Measurements from ENCODE around the gene TMEM217.

Gene TMEM217

DNA sequence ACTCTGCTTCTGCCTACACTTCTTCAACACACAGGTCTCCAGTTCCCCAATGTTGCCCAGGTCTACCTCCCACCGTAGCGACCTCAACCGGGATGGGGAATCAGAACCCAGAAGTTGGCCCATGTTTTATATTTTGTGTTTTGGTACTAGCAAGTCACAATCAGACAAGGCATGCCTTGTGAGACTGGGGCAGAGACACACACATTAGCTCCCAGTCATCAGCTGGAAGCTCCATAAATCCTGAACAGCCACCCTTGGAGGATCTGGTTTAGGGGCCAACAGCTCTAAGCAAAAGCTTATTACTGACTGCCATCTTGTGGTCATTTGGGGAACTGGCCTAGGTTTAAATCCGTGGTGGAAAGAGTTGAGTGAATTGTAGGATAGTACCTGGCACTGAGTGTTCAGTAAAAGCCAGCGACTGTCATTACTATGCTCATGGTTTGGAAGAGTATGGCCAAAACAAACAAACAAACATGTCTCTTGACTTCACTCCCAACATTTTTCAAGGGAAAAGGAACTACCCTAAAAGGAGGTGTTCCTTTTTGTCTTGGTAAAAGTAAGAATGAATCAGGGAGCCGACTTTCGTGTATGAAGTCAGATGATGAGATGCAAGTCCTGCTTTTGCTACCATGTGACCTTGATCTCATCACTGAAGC lies 47.5 kb downstream of the TMEM217 start:
- Histone ChIP-seq H3K27me3 (no peaks in the 10 kb centered on the region), H3K4me3 (no peak overlapping the region), H3K36me3 (no peaks in the 10 kb centered on the region), H3K4me1 (peaks cover 0 to 7% (median 3%) of the 10 kb centered on the region in 4 donors), H3K9me3 (no peaks in the 10 kb centered on the region), H3K27ac (no peak overlapping the region)
- intact Hi-C loops (cut with DNase I; ENCODE audit: low total_unique reads), result no loop called here
- DNase-seq, result peak; percentile 73 to 75
- TF ChIP-seq, protein P1, sequence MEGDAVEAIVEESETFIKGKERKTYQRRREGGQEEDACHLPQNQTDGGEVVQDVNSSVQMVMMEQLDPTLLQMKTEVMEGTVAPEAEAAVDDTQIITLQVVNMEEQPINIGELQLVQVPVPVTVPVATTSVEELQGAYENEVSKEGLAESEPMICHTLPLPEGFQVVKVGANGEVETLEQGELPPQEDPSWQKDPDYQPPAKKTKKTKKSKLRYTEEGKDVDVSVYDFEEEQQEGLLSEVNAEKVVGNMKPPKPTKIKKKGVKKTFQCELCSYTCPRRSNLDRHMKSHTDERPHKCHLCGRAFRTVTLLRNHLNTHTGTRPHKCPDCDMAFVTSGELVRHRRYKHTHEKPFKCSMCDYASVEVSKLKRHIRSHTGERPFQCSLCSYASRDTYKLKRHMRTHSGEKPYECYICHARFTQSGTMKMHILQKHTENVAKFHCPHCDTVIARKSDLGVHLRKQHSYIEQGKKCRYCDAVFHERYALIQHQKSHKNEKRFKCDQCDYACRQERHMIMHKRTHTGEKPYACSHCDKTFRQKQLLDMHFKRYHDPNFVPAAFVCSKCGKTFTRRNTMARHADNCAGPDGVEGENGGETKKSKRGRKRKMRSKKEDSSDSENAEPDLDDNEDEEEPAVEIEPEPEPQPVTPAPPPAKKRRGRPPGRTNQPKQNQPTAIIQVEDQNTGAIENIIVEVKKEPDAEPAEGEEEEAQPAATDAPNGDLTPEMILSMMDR (IDR thresholded peaks at IDR 0.05), result peak; percentile 93 to 95

DNA sequence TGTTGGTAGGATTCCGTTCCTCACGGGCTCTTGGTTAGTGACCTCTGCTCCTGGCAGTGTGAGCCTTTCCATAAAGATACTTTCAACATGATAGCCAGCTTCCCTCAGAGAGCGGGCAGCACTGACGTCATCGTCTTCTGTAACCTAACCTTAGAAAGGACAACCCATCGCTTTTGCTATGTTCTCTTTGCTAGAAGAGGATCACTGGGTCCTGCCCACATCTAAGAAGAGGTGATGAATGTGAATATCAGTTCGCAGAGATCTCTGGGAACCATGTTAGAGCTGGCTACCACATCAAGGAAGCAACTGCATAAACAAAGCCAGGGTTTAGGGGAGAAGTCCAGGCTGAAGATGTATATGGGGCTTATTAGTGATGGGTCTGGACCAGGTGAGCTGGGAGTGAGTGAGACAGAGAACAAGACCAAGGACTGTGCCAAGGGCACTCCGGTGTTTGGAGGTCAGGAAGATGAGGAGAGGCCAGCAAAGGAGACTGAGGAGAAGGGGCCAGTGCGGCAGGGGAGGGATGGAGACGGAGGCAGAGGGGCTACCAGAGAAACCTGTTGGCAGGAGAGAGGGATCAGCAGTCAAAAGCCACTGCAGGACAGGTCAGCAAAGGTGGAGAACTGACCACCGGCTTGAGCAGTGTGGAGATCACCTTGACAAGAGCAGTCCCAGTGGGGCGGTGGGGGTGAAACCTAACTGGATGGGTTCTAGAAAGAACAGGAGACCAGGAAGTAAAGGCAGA lies 48.3 kb downstream of the TMEM217 start:
- Histone ChIP-seq H3K36me3 (no peaks in the 10 kb centered on the region), H3K4me3 (no peak overlapping the region), H3K4me1 (peaks cover 0 to 7% (median 3%) of the 10 kb centered on the region in 4 donors), H3K27ac (no peak overlapping the region), H3K27me3 (no peaks in the 10 kb centered on the region), H3K9me3 (no peaks in the 10 kb centered on the region)
- DNase-seq, result no peak
- intact Hi-C loops (cut with DNase I; ENCODE audit: low total_unique reads), result loop anchor here (10.0 kb wide), 1 partner anchor 155 kb away; no protein-coding TSS in a partner anchor
- TF ChIP-seq, protein P1 (IDR thresholded peaks at IDR 0.05), result no peak

DNA sequence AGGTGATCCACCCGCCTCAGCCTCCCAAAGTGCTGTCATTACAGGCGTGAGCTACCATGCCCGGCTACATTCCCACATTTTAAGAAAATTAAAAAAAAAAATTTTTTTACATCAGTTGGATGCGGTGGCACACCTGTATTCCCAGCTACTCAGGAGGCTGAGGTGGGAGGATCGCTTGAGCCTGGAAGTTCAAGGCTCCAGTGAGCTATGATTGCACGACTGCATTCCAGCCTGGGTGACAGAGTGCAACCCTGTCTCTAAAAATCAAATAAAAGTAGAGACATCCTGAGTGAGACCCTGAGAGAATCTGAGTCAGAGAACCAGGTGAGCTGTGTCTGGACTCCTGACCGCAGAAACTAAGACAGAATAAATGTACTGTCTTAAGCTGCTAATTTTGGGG lies 49.2 kb downstream of the TMEM217 start:
- intact Hi-C loops (cut with DNase I; ENCODE audit: low total_unique reads), result loop anchor here (10.0 kb wide), 1 partner anchor 154 kb away; no protein-coding TSS in a partner anchor
- Histone ChIP-seq H3K36me3 (no peaks in the 10 kb centered on the region), H3K9me3 (no peaks in the 10 kb centered on the region), H3K27ac (no peak overlapping the region), H3K27me3 (no peaks in the 10 kb centered on the region), H3K4me1 (peaks cover 0 to 7% (median 3%) of the 10 kb centered on the region in 4 donors), H3K4me3 (no peak overlapping the region)
- no peak for DNase-seq
- TF ChIP-seq, protein P1 (IDR thresholded peaks at IDR 0.05), result no peak

DNA sequence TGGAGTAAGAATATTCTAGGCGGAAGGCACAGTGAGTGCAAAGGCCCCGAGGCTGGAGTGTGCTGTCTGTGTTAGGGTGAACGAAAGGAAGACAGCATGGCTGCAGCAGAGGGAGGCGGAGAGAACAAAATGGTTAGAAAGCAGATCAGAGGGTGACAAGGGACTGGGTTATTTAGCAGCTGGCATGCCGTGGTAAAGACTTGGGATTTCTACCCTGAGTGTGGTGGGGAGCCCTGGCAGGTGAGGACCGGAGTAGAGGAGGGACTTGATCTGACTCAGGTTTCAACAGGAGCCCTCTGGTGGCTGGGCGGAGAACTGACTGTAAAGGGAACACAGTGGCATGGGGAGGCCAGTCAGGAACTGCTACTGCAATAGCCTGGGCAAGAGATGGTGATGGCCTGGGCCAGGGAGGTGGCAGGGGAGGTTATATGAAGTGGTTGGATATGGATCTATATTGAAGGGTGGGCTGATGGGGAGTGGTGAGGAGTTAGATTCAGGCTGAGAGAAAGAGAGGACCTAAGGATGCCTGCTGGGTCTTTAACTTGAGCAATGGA lies 50.0 kb downstream of the TMEM217 start:
- intact Hi-C loops (cut with DNase I; ENCODE audit: low total_unique reads), result loop anchor here (10.0 kb wide), 1 partner anchor 153 kb away; no protein-coding TSS in a partner anchor
- no peaks in the 10 kb centered on the region for H3K27me3 ChIP-seq
- no peak overlapping the region for H3K27ac ChIP-seq
- peaks cover 0 to 7% (median 3%) of the 10 kb centered on the region in 4 donors for H3K4me1 ChIP-seq
- TF ChIP-seq, protein P1 (IDR thresholded peaks at IDR 0.05), result peak; percentile 58 to 64
- peak; percentile 84 to 85 for DNase-seq
- no peaks in the 10 kb centered on the region for H3K36me3 ChIP-seq
- H3K9me3 ChIP-seq, result no peaks in the 10 kb centered on the region
- no peak overlapping the region for H3K4me3 ChIP-seq

DNA sequence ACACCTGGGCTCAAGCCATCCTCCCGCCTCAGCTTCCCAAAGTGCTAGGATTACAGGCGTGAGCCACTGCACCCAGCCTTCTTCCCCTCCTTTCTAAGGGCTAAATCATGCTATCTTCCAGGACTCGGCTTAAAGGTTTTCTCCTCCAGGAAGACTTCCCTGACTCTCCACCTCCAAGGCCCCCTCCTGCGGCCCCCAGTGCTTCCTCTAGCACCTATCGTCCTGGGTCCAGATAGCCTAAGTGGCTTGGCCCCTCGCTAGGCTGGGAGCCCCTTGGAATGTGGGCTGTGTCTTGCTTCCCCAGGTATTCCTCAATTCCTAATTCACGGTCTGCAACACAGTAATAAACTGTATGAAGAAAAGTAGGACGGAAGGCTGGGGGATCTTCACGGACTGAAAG lies 51.3 kb downstream of the TMEM217 start:
- Histone ChIP-seq H3K4me3 (no peak overlapping the region), H3K4me1 (peaks cover 0 to 7% (median 3%) of the 10 kb centered on the region in 4 donors), H3K27me3 (no peaks in the 10 kb centered on the region), H3K36me3 (no peaks in the 10 kb centered on the region), H3K9me3 (no peaks in the 10 kb centered on the region), H3K27ac (no peak overlapping the region)
- DNase-seq, result no peak
- intact Hi-C loops (cut with DNase I; ENCODE audit: low total_unique reads), result loop anchor here (10.0 kb wide), 1 partner anchor 152 kb away; no protein-coding TSS in a partner anchor
- TF ChIP-seq, protein P1 (IDR thresholded peaks at IDR 0.05), result no peak

All from tibial artery (tissue), 4 donors.